ENCODE measurements around the gene BSN.

The BSN gene

DNA sequence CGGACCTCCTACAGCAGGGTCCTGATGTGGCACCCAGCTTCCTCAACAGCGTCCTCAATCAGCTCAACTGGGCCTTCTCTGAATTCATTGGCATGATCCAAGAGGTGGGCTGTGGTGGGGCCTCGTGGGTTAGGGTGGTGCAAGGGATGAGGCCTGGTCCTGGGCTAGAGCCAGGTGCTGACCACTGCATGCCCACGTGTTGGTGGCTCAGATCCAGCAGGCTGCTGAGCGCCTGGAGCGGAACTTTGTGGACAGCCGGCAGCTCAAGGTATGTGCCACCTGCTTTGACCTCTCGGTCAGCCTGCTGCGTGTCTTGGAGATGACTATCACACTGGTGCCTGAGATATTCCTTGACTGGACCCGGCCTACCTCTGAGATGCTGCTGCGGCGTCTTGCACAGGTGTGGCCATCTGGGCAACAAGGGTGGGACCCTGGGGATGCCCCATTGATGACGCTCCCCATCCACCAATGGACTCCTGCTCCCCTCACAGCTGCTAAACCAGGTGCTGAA lies 161.4 kb downstream of the BSN start:
- no peak for DNase-seq (ENCODE audit: low read depth, low spot score)

DNA sequence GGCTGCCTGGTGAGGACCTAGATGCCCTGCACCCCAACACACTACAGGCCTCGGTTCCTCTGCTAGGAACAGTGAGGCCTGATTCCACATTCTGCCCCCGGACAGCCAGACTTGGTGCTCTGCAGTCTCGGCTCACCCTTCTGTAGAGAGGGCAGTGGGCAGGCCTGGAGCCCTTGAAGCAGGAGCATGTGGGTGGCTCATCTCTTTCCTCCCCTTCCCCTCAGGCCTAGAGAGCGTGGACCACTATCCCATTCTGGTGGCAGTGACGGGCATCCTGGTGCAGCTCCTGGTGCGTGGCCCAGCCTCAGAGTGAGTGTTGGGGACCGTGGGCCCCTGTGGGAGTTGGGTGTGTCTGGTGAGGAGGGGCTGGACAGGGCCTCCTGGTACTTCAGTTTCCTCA lies 161.9 kb downstream of the BSN start:
- no peak for DNase-seq (ENCODE audit: low read depth, low spot score)

DNA sequence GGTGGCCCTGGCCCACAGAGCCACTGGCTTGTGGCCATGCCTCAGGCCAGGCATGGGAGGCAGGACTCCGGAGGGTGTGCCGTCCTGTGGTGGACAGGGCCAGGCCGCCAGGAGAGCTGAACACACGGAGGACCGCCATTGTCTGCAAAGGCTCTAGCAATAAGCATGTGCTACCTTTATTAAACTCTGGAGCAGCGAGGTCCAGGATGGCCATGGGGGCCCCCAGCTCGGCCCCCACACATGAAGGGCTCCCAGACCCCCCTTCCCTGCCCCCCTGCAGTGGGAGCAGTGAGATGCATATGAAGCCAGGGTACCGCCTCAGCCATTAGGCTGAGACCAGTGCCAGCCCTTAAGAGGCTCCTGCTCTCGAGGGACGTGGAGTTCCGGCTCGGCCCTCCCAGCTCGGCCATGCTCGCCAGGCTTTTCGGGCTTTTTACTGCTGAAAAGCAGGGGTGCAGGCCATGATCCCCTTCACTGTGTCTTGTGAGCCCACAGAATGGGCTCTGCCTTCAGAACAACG lies 162.5 kb downstream of the BSN start:
- no peak for DNase-seq (ENCODE audit: low read depth, low spot score)

GRCh38 chr3:49717211-49717958 lies 163.1 kb downstream of the BSN start:
- DNase-seq (ENCODE audit: low read depth, low spot score), result no peak

DNA sequence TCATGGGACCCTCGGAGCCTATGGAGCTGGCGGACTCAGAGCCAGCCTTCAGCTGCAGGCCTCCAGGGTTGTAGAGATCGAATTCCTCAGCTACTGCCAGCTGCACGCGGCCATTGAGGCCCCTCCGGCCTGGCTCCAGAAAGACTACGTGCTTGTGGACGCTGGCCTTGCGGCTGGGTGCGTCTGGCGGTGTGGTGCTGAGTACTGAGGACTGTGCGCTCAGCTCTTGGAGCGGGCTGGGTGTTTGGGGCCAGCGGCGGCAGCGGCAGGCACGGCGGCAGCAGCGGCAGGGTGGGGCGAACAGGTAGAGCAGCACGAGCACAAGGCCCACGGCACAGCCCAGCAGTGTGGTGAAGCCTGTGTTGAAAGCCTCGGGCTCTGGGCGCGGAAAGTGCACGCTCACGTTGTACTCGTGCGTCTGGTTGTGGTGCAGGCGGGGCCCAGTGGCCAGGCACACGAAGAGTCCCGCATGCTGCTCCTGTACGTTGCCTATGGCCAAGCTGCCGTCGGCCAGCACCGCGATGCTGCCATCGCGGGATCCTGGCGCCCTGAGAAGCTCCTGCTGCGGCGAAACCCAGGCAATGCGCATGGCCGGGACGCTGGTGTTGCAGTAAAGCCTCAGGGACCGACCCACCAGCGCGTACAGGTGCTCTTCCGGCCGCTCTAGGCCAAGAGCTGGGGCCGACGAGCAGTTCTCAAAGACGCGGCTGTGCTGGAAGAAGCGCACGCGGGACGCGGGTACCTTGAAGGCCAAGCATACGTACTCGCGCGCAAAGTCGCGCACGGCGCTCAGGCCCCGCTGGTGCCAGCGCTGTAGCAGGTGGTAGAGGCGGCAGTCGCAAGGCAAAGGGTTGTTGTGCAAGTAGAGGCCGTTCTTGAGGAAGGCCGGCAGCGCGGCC lies 163.9 kb downstream of the BSN start:
- DNase-seq (ENCODE audit: low read depth, low spot score), result no peak

- DNase-seq (ENCODE audit: low read depth, low spot score), result no peak
These were observed 164.6 kb downstream of the BSN start for GRCh38 chr3:49718858-49719213.

GRCh38 chr3:49719214-49719884 lies 165.1 kb downstream of the BSN start, which contains the start of gene AMIGO3:
Gene AMIGO3, minus strand, starts transcription at chr3:49719684. Its CDS starts 219 bp downstream, at chr3:49719465.
- peak; percentile 79 for DNase-seq (ENCODE audit: low read depth, low spot score)
